ENCODE measurements around the gene RSRP1. TPM values are rescaled to one million over a fixed set of nuclear protein-coding genes. Genes with fewer than 3 reads are reported as not detected.

The RSRP1 gene
- total and polyA plus RNA-seq, 2 of the 8 experiments (the other 6 are each of a cell fraction or from before 2014, with no cell fraction given) = 32.9 to 59.4 TPM

DNA sequence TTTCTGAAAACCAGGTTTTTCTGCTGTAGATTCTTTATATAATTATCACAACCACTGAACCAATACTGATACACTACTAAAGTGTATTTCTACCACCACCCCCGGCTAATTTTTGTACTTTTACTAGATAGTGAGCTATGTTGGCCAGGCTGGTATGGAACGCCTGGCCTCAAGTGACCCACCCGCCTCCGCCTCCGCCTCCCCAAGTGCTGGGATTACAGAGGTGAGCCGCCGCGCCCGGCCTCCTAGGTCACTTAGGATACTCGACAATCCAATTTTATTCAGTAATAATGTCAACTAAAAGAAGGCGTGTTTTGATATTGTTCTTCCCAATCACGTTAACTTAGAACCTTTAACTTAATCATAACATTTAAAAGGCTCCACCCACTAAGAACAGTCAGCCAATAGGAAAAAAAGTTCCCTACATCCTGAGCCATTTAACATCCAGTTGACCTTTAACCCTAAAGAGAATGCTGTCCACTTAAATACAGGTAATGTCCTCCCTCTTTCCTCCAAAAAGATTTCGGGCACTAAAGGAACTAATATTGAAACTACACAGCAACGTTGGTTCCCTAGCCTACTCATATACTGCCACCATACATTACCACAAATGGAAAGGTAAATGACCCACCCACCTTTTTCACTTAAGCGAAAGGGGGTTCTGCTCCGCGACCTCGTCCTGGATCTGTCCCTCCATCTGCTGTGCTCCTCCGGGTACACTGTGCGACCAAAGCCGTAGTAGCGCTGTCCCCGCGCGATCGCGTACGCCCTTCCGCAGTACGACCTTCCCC is 1.2 kb downstream of the RSRP1 start:
- peak overlapping the region; percentile 67 to 99 (median 96) for H3K4me3 ChIP-seq (ENCODE audit: extremely low read depth in 1 of 4, insufficient read depth in 2 of 4, low read depth in 3 of 4, low read length in 4 of 4)
- H3K79me2 ChIP-seq (ENCODE audit: control insufficient read depth in 1 of 2, insufficient read depth in 2 of 2, low read length in 2 of 2) = peaks cover 3 to 24% of the 10 kb centered on the region in 2 experiments; a peak in 3 of 4 replicates
- POLR2A ChIA-PET (ENCODE audit: partially characterized antibody) = interaction anchor here (1.0 to 5.0 kb wide), 8 partner anchors 7 to 111 kb away, joined by 3 to 66 read pairs (median 4); partner anchors contain the start of gene SYF2
- FAIRE-seq (no peak), DNase-seq (ENCODE audit: low read depth in 1 of 2, low spot score in 2 of 2) (no peak)
- H2BK120ac ChIP-seq (replicated peaks; ENCODE audit: low read depth, low read length) = no peak overlapping the region
- no peak overlapping the region for H2BK20ac ChIP-seq (ENCODE audit: low read length)
- H3K27ac ChIP-seq (ENCODE audit: low read depth, low read length) = peak overlapping the region; percentile 84; the same call in 1 of the 2 replicates
- WGBS, 2 experiments (ENCODE audit: extremely low coverage in 1 of 2, insufficient coverage in 1 of 2, insufficient read length in 1 of 2, insufficient replicate concordance in 2 of 2, low coverage in 1 of 2, low lambda C conversion rate in 2 of 2, missing lambda C conversion rate in 1 of 2) = 35% methylated on average over 30 of the region's 30 CpGs; no CpG with 5 or more reads in 1 of the 2 experiments
- no peak overlapping the region for H4K91ac ChIP-seq (replicated peaks; ENCODE audit: insufficient read length, low read length)
- peaks cover 6% of the 10 kb centered on the region for H3K79me1 ChIP-seq (ENCODE audit: low read depth, low read length)
- peak overlapping the region; percentile 9; the same call in 1 of the 2 replicates for H3K18ac ChIP-seq (ENCODE audit: extremely low read depth, low read length)
- peak overlapping the region; percentile 83; the same call in 1 of the 2 replicates for H2BK5ac ChIP-seq (ENCODE audit: low read depth, low read length)
- 0 out of 2 replicates have a peak overlapping the region, but pooled peaks have one; percentile 7 for H2BK12ac ChIP-seq (ENCODE audit: low read depth, low read length)
- H3K27me3 ChIP-seq (replicated peaks in 1 of 4; ENCODE audit: control insufficient read depth in 3 of 4, extremely low read depth in 1 of 4, insufficient read depth in 3 of 4, low read length in 3 of 4) = no peaks in the 10 kb centered on the region
- no peak overlapping the region for H2AFZ ChIP-seq (ENCODE audit: low read length)
- CTCF ChIA-PET (ENCODE audit: partially characterized antibody) = interaction anchor here (0.6 kb wide), 1 partner anchor 212 kb away, joined by 3 read pairs; no protein-coding TSS in a partner anchor
- H3K23me2 ChIP-seq (ENCODE audit: low read depth, low read length) = peaks cover 9% of the 10 kb centered on the region
- H4K20me1 ChIP-seq (replicated peaks in 1 of 2; ENCODE audit: control insufficient read depth in 1 of 2, insufficient read depth in 2 of 2, low read length in 2 of 2) = peaks cover 6 to 8% of the 10 kb centered on the region in 2 experiments
- no peak overlapping the region for H3K23ac ChIP-seq (ENCODE audit: insufficient read length)
- H2BK15ac ChIP-seq (ENCODE audit: low read length) = no peak overlapping the region
- H2AK5ac ChIP-seq (ENCODE audit: low read depth, low read length) = no peak overlapping the region
- H4K5ac ChIP-seq (ENCODE audit: insufficient read length, low read depth, low read length) = no peak overlapping the region
- no peak overlapping the region for H3K4ac ChIP-seq (replicated peaks; ENCODE audit: insufficient read length, low read depth, low read length)
- peak overlapping the region; percentile 78 to 89 (median 86) for H3K9ac ChIP-seq (replicated peaks in 1 of 4; ENCODE audit: extremely low read depth in 1 of 4, low read depth in 3 of 4, low read length in 3 of 4)
- H3K9me3 ChIP-seq (ENCODE audit: insufficient read depth in 2 of 2, low read depth in 1 of 2, low read length in 1 of 2) = no peaks in the 10 kb centered on the region
- no peak overlapping the region for H3K14ac ChIP-seq (ENCODE audit: insufficient read length)
- peak in 1 of 2 experiments; percentile 42; a peak in 1 of 4 replicates for TF ChIP-seq SIN3A (conservative IDR thresholded peaks at IDR 0.05 in 1 of 2, IDR thresholded peaks at IDR 0.05 in 1 of 2; ENCODE audit: low read depth in 1 of 2, low read length in 2 of 2)
- TF ChIP-seq KDM5A (IDR thresholded peaks at IDR 0.05; ENCODE audit: low read length) = 0 out of 2 replicates have a peak, but pooled peaks have one; percentile 4
- TF ChIP-seq BCL11A (IDR thresholded peaks at IDR 0.05; ENCODE audit: low read depth in 2 of 2, low read length in 2 of 2) = no peak
- H3K4me2 ChIP-seq (ENCODE audit: insufficient read depth in 1 of 2, low read depth in 2 of 2, low read length in 2 of 2) = peak overlapping the region; percentile 87 to 92
- H3K36me3 ChIP-seq (ENCODE audit: control insufficient read depth in 2 of 4, insufficient read depth in 4 of 4, low read length in 3 of 4) = peaks cover 15 to 34% (median 22%) of the 10 kb centered on the region in 4 experiments
- H3K4me1 ChIP-seq (replicated peaks in 1 of 4; ENCODE audit: control insufficient read depth in 3 of 4, insufficient read depth in 4 of 4, low read length in 3 of 4) = no peaks in the 10 kb centered on the region; a peak in 1 of 7 replicates
- no peak overlapping the region; the same call in 1 of the 2 replicates for H4K8ac ChIP-seq (ENCODE audit: extremely low read depth, insufficient read depth, low read length)
- H3K56ac ChIP-seq (replicated peaks; ENCODE audit: insufficient read length, low read depth, low read length) = no peak overlapping the region
